GM23248 (cell line): ENCODE results near the gene NAT14. TPM values are rescaled to one million over a fixed set of nuclear protein-coding genes. Genes with fewer than 3 reads are reported as not detected.

Experiments used
- DNase-seq: peaks from one replicate; pipeline ENCODE4 v3.0.0-alpha.2; 2015
- H2AFZ ChIP-seq: fragments of 200-600 bp; sonication (generic); 2 replicates; pipeline ENCODE4 v1.6.1; 2016; ENCODE audit warnings: antibody characterized with exemption
- H3F3A ChIP-seq: fragments of 200-600 bp; sonication (generic); 2 replicates; pipeline ENCODE4 v1.6.1; 2016; ENCODE audit warnings: mild to moderate bottlenecking, antibody characterized with exemption, mixed run types; ENCODE audit not compliant: insufficient read depth
- H3K27ac ChIP-seq: fragments of 200-600 bp; sonication (generic); 2 replicates; pipeline ENCODE4 v1.5.1; 2016; ENCODE audit warnings: mild to moderate bottlenecking
- H3K27me3 ChIP-seq: fragments of 200-600 bp; sonication (generic); replicated peaks from 2 replicates; pipeline ENCODE4 v1.6.1; 2016; ENCODE audit warnings: mild to moderate bottlenecking; ENCODE audit not compliant: insufficient read depth
- H3K36me3 ChIP-seq: fragments of 200-600 bp; sonication (generic); 2 replicates; pipeline ENCODE4 v1.6.1; 2016; ENCODE audit warnings: low read depth, mild to moderate bottlenecking
- H3K4me1 ChIP-seq: fragments of 200-600 bp; sonication (generic); 2 replicates; pipeline ENCODE4 v1.6.1; 2016; ENCODE audit warnings: mild to moderate bottlenecking; ENCODE audit not compliant: insufficient read depth
- H3K4me2 ChIP-seq: fragments of 200-600 bp; sonication (generic); one replicate; pipeline ENCODE4 v1.6.1; 2016; ENCODE audit warnings: mild to moderate bottlenecking; ENCODE audit not compliant: unreplicated experiment
- H3K4me3 ChIP-seq: fragments of 200-600 bp; sonication (generic); 2 replicates; pipeline ENCODE4 v1.5.1; 2016; ENCODE audit warnings: mild to moderate bottlenecking
- H3K79me2 ChIP-seq: fragments of 200-600 bp; sonication (generic); 2 replicates; pipeline ENCODE4 v1.6.1; 2016; ENCODE audit warnings: mild to moderate bottlenecking; ENCODE audit not compliant: insufficient read depth
- H3K9ac ChIP-seq: fragments of 200-600 bp; sonication (generic); 2 replicates; pipeline ENCODE4 v1.6.1; 2016; ENCODE audit warnings: mild to moderate bottlenecking
- H3K9me2 ChIP-seq: fragments of 200-600 bp; sonication (generic); 2 replicates; pipeline ENCODE4 v1.6.1; 2016; ENCODE audit warnings: mixed run types, mild to moderate bottlenecking, moderate library complexity; ENCODE audit not compliant: insufficient read depth
- H3K9me3 ChIP-seq: fragments of 200-600 bp; sonication (generic); one replicate; pipeline ENCODE4 v1.6.1; 2017; ENCODE audit warnings: low read depth
- H4K20me1 ChIP-seq: fragments of 200-600 bp; sonication (generic); 2 replicates; pipeline ENCODE4 v1.6.0; 2016; ENCODE audit not compliant: insufficient read depth
- EZH2 ChIP-seq: fragments of 200-600 bp; sonication (generic); IDR thresholded peaks from 2 replicates; pipeline ENCODE4 v1.6.1; 2018; ENCODE audit warnings: antibody characterized with exemption, mild to moderate bottlenecking; ENCODE audit not compliant: insufficient read depth, poor library complexity, severe bottlenecking
- EZH2phosphoT487 ChIP-seq: fragments of 200-600 bp; sonication (generic); IDR thresholded peaks from 2 replicates; pipeline ENCODE4 v1.6.1; 2018; ENCODE audit warnings: antibody characterized with exemption, moderate library complexity, mild to moderate bottlenecking, low read depth; ENCODE audit not compliant: insufficient read depth
- WGBS, 2 experiments: methylation state at CpG; one replicate each; pipeline ENCODE4 v1.1.6; 2015 to 2017; ENCODE audit warnings: low lambda C conversion rate in 2 of 2, low coverage in 1 of 2; ENCODE audit errors: missing lambda C conversion rate in 2 of 2; 5-methylcytosine and 5-hydroxymethylcytosine counted together
- in situ Hi-C: fragments of 300-500 bp; cut with MboI; formaldehyde crosslinking; loops from 2 replicates; pipeline ENCODE4 v1.15.0; 2020
- polyA plus RNA-seq: library from polyadenylated mRNA; unstranded; fragments of >200 nt; fragmentation: Nextera tagmentation; extraction: Ambion mirVana; gene quantifications from 2 replicates; pipeline ENCODE4 v1.2.1, GENCODE V29; 2016
- total RNA-seq: library from RNA; depleted of rRNA; stranded (reverse); fragments of >200 nt; shearing (Covaris generic); gene quantifications from 2 replicates; pipeline ENCODE4 v1.2.3, GENCODE V29; 2014

The NAT14 gene
- total and polyA plus RNA-seq, 2 experiments from 2014 or later, result 12.0 to 13.4 TPM

GRCh38 chr19:55471266-55471665 lies 13.7 kb upstream of the NAT14 start:
- H2AFZ ChIP-seq, result no peak overlapping the region
- in situ Hi-C loops, result no loop called here

GRCh38 chr19:55472463-55472862 lies 12.5 kb upstream of the NAT14 start:
- Histone ChIP-seq H2AFZ (no peak overlapping the region; the same call in 1 of the 2 replicates), H3K4me3 (no peak overlapping the region), H3K9ac (no peak overlapping the region), H3K9me3 (no peaks in the 10 kb centered on the region), H3K9me2 (no peaks in the 10 kb centered on the region), H3K79me2 (peaks cover 3% of the 10 kb centered on the region), H3K36me3 (no peaks in the 10 kb centered on the region), H3K27ac (no peak overlapping the region), H3F3A (no peaks in the 10 kb centered on the region; the same call in 1 of the 2 replicates), H3K4me1 (peaks cover 11% of the 10 kb centered on the region), H3K4me2 (no peak overlapping the region), H3K27me3 (no peaks in the 10 kb centered on the region), H4K20me1 (no peaks in the 10 kb centered on the region)
- WGBS, 2 experiments, result 73 to 76% methylated on average over 8 of the region's 8 CpGs
- in situ Hi-C loops, result no loop called here
- peak; percentile 67 for DNase-seq
- no peak for TF ChIP-seq EZH2phosphoT487
- no peak for TF ChIP-seq EZH2

More at GRCh38 chr19:55471266-55471665, 13.7 kb upstream of the NAT14 start:
- Histone ChIP-seq H4K20me1 (no peaks in the 10 kb centered on the region), H3K36me3 (no peaks in the 10 kb centered on the region), H3K27ac (no peak overlapping the region), H3F3A (no peaks in the 10 kb centered on the region), H3K4me1 (peaks cover 13% of the 10 kb centered on the region), H3K4me3 (no peak overlapping the region), H3K4me2 (no peak overlapping the region), H3K9me2 (no peaks in the 10 kb centered on the region), H3K27me3 (no peaks in the 10 kb centered on the region), H3K9me3 (no peaks in the 10 kb centered on the region), H3K79me2 (no peaks in the 10 kb centered on the region), H3K9ac (no peak overlapping the region)
- no peak for DNase-seq
- 80 to 84% methylated on average over 13 of the region's 13 CpGs for WGBS, 2 experiments
- TF ChIP-seq EZH2 (no peak), EZH2phosphoT487 (no peak)

GRCh38 chr19:55473225-55474012 lies 11.6 kb upstream of the NAT14 start:
- Histone ChIP-seq H3K9ac (no peak overlapping the region), H3K79me2 (peaks cover 12% of the 10 kb centered on the region), H3K4me2 (no peak overlapping the region), H3K4me1 (peaks cover 13% of the 10 kb centered on the region; the same call in 1 of the 2 replicates), H3K36me3 (no peaks in the 10 kb centered on the region), H3K9me2 (no peaks in the 10 kb centered on the region), H3K27me3 (no peaks in the 10 kb centered on the region), H3K27ac (no peak overlapping the region), H2AFZ (no peak overlapping the region), H3F3A (no peaks in the 10 kb centered on the region; the same call in 1 of the 2 replicates), H3K9me3 (no peaks in the 10 kb centered on the region), H3K4me3 (no peak overlapping the region), H4K20me1 (no peaks in the 10 kb centered on the region)
- in situ Hi-C loops, result no loop called here
- TF ChIP-seq EZH2, result no peak
- TF ChIP-seq EZH2phosphoT487, result no peak
- 60 to 61% methylated on average over 16 of the region's 16 CpGs for WGBS, 2 experiments
- DNase-seq, result peak; percentile 38

GRCh38 chr19:55474269-55475265 lies 10.4 kb upstream of the NAT14 start:
- 0 out of 2 replicates have a peak overlapping the region, but pooled peaks have one; percentile 6 for H3K27ac ChIP-seq
- in situ Hi-C loops, result no loop called here
- no peak overlapping the region for H3K4me2 ChIP-seq
- TF ChIP-seq EZH2, result no peak
- no peak for TF ChIP-seq EZH2phosphoT487
- no peak overlapping the region for H2AFZ ChIP-seq
- peak; percentile 30 for DNase-seq
- H3K4me3 ChIP-seq, result no peak overlapping the region
- no peaks in the 10 kb centered on the region for H4K20me1 ChIP-seq
- peaks cover 24% of the 10 kb centered on the region for H3K79me2 ChIP-seq
- WGBS, 2 experiments, result 74 to 75% methylated on average over 19 of the region's 19 CpGs
- H3K9ac ChIP-seq, result no peak overlapping the region
- no peaks in the 10 kb centered on the region; the same call in 1 of the 2 replicates for H3F3A ChIP-seq
- H3K27me3 ChIP-seq, result no peaks in the 10 kb centered on the region
- H3K36me3 ChIP-seq, result no peaks in the 10 kb centered on the region
- H3K9me3 ChIP-seq, result no peaks in the 10 kb centered on the region
- no peaks in the 10 kb centered on the region for H3K9me2 ChIP-seq
- H3K4me1 ChIP-seq, result peaks cover 13% of the 10 kb centered on the region; the same call in 1 of the 2 replicates
